Stomach (tissue), 9 donors: ENCODE measurements around the gene BCR. TPM values are rescaled to one million over a fixed set of nuclear protein-coding genes. Genes with fewer than 3 reads are reported as not detected.

Source experiments
- DNase-seq, 2 donors: peaks; one replicate each; pipeline versions ENCODE4 v3.0.0 to v3.0.0-alpha.2; 2013 to 2019
- H3K27ac ChIP-seq, 5 donors: fragments of 200-600 bp in 4 of 5; sonication (generic) in 4 of 5; one replicate each; pipeline ENCODE4 v1.5.1; 2013 to 2019; ENCODE audit warnings: mild to moderate bottlenecking in 1 of 5, moderate library complexity in 1 of 5
- H3K27me3 ChIP-seq, 3 donors: fragments of 200-600 bp; sonication (generic); one replicate each; pipeline ENCODE4 v1.5.1; 2017 to 2019; ENCODE audit warnings: mixed run types in 1 of 3
- H3K36me3 ChIP-seq, 4 donors: fragments of 200-600 bp; sonication (generic); 1 replicate in 3 of 4; 2 replicates in 1 of 4; pipeline ENCODE4 v1.5.1; 2016 to 2019
- H3K4me1 ChIP-seq, 4 donors: fragments of 200-600 bp; sonication (generic); one replicate each; pipeline ENCODE4 v1.5.1; 2016 to 2019
- H3K4me3 ChIP-seq, 4 donors: fragments of 200-600 bp; sonication (generic) in 3 of 4; one replicate each; pipeline ENCODE4 v1.5.1; 2016 to 2019; ENCODE audit warnings: mild to moderate bottlenecking in 1 of 4
- H3K9me3 ChIP-seq, 4 donors: fragments of 200-600 bp; sonication (generic); one replicate each; pipeline ENCODE4 v1.5.1; 2016 to 2019
- EP300 ChIP-seq: sonication (generic); formaldehyde crosslinking; IDR thresholded peaks from one replicate; pipeline ENCODE4 v1.6.1; 2017; ENCODE audit warnings: antibody characterized with exemption
- POLR2A ChIP-seq, 4 donors: fragments of 450-650 bp; IDR thresholded peaks; one replicate each; pipeline ENCODE4 v1.6.1; 2016; ENCODE audit warnings: antibody characterized with exemption in 4 of 4, control low read depth in 2 of 4, mild to moderate bottlenecking in 1 of 4, moderate library complexity in 1 of 4
- POLR2AphosphoS5 ChIP-seq, 3 donors: sonication (generic); formaldehyde crosslinking; IDR thresholded peaks; one replicate each; pipeline ENCODE4 v1.6.1; 2016; ENCODE audit warnings: antibody characterized with exemption in 3 of 3
- WGBS, 5 donors: extraction: QIAGEN DNeasy Blood & Tissue Kit in 3 of 5; methylation state at CpG; one replicate each; pipeline versions ENCODE4 v1.1.5 to v1.1.7; 2013 to 2018; 5-methylcytosine and 5-hydroxymethylcytosine counted together
- intact Hi-C: fragments of 100-400 bp; cut with DNase I; formaldehyde crosslinking; loops from one replicate; pipeline ENCODE4 v1.15.1; 2023; ENCODE audit warnings: low total_unique reads
- polyA plus RNA-seq, 3 donors: library from polyadenylated mRNA; stranded (reverse); fragments of 200-250 nt; gene quantifications; one replicate each; pipeline ENCODE4 v1.2.3, GENCODE V29; 2013
- total RNA-seq, 5 donors: library from RNA; depleted of rRNA; stranded (reverse); fragments of >200 nt; gene quantifications; one replicate each; pipeline versions ENCODE4 v1.1.0 to v1.2.3, GENCODE V29; 2014 to 2016
- TF ChIP-seq, protein P1 (sequence below), 7 experiments: fragments of 450-650 bp in 4 of 7; fragments of 200-600 bp in 3 of 7; sonication (generic) in 3 of 7; IDR thresholded peaks; one replicate each; pipeline ENCODE4 v1.5.1; 2016 to 2019; ENCODE audit warnings: antibody characterized with exemption in 7 of 7, control low read depth in 2 of 7, mild to moderate bottlenecking in 1 of 7
- donor health status: healthy with polysubstance abuse.
- donor health status: Bipolar disorder and iron deficiency.
- donor health status: healthy.

Gene BCR
- total and polyA plus RNA-seq, 8 donors, result 10.4 to 80.1 (median 19.6) TPM

DNA sequence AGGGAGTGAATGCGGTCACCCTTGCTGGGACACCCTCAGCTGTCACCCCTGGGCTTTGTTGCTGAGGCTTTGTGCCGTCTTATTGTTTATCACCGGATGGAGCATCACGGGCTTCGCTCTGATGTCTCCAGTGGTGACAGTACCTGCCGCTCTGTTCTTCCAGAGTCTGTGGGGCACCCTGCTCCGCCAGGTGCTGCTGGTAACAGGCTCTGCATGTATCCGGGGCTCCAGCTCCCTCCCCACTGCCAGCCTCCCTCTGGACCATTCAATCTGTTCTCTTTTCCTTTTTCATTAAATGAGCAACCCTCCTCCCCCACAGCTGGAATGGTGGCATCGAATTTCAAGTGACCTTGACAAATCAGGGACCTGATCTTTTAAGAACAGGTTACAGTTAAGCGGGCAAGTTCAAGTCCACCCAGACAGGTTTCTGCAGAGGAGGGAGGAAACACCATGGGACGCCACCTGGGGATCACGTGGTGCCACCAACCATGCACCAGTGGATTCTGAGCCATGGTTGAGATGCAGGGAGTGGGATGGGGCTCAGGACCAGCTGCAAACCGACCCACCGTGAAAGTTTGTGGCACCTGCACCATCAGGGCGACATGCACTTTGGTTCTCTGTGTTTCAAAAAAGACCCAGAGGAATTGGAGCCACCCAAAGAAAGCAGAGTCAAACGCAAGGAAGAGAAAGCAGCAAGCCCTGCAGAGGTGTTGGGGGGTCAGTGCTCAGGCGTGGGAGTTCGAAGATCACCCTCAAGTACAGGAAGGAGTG is 89.3 kb downstream of the BCR start:
- Histone ChIP-seq H3K36me3 (peaks cover 41 to 90% (median 76%) of the 10 kb centered on the region in 4 donors), H3K4me1 (peaks cover 4 to 25% (median 10%) of the 10 kb centered on the region in 4 donors), H3K27ac (peak overlapping the region in 1 of 5 donors; percentile 25), H3K4me3 (no peak overlapping the region), H3K27me3 (no peaks in the 10 kb centered on the region), H3K9me3 (no peaks in the 10 kb centered on the region)
- no peak for TF ChIP-seq POLR2A (IDR thresholded peaks at IDR 0.05)
- TF ChIP-seq, protein P1, sequence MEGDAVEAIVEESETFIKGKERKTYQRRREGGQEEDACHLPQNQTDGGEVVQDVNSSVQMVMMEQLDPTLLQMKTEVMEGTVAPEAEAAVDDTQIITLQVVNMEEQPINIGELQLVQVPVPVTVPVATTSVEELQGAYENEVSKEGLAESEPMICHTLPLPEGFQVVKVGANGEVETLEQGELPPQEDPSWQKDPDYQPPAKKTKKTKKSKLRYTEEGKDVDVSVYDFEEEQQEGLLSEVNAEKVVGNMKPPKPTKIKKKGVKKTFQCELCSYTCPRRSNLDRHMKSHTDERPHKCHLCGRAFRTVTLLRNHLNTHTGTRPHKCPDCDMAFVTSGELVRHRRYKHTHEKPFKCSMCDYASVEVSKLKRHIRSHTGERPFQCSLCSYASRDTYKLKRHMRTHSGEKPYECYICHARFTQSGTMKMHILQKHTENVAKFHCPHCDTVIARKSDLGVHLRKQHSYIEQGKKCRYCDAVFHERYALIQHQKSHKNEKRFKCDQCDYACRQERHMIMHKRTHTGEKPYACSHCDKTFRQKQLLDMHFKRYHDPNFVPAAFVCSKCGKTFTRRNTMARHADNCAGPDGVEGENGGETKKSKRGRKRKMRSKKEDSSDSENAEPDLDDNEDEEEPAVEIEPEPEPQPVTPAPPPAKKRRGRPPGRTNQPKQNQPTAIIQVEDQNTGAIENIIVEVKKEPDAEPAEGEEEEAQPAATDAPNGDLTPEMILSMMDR (IDR thresholded peaks at IDR 0.05), result no peak
- 77 to 84% (median 79%) methylated on average over 18 of the region's 18 CpGs for WGBS, 5 donors
- DNase-seq, result no peak
- intact Hi-C loops, result no loop called here

DNA sequence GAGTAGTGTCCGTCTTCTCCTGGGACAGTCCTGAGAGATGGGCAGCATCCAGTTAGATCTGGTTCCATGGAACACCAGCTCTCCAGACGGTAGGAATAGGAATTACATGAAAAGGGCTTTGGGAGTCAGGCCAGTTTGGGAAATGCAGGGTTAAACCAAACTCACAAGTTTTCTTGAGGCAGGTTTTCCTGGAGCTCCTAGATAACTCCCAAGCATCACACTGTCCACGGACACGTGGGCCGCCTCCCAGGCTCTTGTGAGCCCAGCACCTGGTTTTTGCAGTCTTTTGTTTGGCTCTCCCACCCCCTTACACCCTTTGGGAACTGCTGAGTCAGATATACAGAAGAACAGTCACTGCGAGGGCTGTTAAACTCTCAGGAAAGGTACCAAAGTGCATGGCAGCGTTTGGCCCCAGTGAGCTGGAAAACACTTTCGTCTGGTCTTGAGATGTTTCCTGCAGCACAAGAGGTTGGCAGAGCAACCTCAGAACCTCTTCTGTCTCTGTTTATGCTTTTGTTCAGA is 90.0 kb downstream of the BCR start:
- no peaks in the 10 kb centered on the region for H3K27me3 ChIP-seq
- peaks cover 44 to 91% (median 80%) of the 10 kb centered on the region in 4 donors for H3K36me3 ChIP-seq
- intact Hi-C loops, result no loop called here
- 50 to 63% (median 58%) methylated on average over 8 of the region's 8 CpGs for WGBS, 5 donors
- H3K9me3 ChIP-seq, result no peaks in the 10 kb centered on the region
- H3K4me1 ChIP-seq, result peaks cover 0 to 18% (median 4%) of the 10 kb centered on the region in 4 donors
- DNase-seq, result no peak
- peak overlapping the region in 1 of 5 donors; percentile 25 for H3K27ac ChIP-seq
- H3K4me3 ChIP-seq, result no peak overlapping the region
- TF ChIP-seq POLR2A (IDR thresholded peaks at IDR 0.05), result no peak
- TF ChIP-seq, protein P1 (IDR thresholded peaks at IDR 0.05), result no peak
- TF ChIP-seq POLR2AphosphoS5 (IDR thresholded peaks at IDR 0.05), result no peak
- no peak for TF ChIP-seq EP300

DNA sequence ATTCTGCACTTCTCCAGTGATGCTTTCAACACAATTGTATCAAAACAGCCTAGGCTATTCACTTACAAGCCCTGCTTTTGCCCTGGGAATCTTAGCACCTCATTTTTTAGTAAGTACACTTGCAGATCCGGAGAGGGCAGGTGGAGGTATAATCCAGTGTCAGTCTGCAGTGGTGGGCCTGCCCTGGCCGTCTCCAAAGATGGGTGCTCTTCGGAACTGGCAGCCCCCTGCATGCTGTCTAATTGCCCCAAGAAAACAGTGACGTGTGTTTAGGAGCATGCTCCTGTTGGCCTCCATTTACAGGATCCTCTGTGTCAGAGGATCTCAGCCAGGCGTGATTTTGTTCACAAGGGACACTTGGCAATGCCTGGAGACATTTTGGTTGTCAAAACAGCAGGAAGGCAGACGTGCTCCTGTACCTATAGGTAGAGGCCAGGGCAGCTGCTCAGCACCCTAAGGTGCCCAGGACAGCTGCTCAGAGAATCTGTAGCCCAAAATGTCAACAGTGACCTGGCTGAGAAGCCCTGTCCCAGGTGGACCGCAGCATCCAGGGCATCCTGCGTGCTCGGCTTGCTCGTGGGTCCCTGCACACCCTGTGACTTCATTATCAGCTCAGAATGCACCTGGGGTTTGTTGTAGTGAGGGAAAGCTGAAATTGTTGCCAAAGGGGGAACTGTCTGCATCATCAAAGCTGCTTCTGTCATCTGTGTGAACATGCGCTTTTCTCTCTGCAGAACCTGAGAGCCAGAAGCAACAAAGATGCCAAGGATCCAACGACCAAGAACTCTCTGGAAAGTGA is 90.7 kb downstream of the BCR start:
- Histone ChIP-seq H3K36me3 (peaks cover 44 to 94% (median 85%) of the 10 kb centered on the region in 4 donors), H3K27ac (peak overlapping the region in 2 of 5 donors; percentile 10 to 25)

DNA sequence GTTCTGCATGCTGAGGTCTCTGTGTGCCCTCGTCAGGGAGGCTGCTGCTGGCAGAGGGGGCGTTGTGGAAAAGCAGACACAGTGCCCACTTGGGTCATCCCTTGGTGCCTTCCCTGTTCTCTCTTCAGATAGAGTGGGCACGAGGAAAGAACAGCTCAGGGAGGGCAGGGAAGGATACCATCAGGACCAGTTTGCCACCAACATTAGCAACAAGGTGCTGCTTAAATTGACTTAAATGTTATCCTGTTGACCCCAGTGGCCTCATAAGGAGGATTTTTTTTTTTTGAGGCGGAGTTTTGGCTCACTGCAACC is 91.2 kb downstream of the BCR start:
- H3K4me3 ChIP-seq, result no peak overlapping the region
- intact Hi-C loops, result no loop called here
- peak overlapping the region in 1 of 5 donors; percentile 10 for H3K27ac ChIP-seq
- peaks cover 44 to 98% (median 91%) of the 10 kb centered on the region in 4 donors for H3K36me3 ChIP-seq
- TF ChIP-seq POLR2AphosphoS5 (IDR thresholded peaks at IDR 0.05) (no peak), POLR2A (IDR thresholded peaks at IDR 0.05) (no peak), EP300 (no peak)
- TF ChIP-seq, protein P1 (IDR thresholded peaks at IDR 0.05), result no peak
- H3K9me3 ChIP-seq, result no peaks in the 10 kb centered on the region
- DNase-seq, result no peak
- H3K27me3 ChIP-seq, result no peaks in the 10 kb centered on the region
- H3K4me1 ChIP-seq, result peaks cover 0 to 14% (median 0%) of the 10 kb centered on the region in 4 donors
- WGBS, 5 donors, result 93 to 97% (median 95%) methylated on average over 4 of the region's 4 CpGs

More for the DNA sequence above, 90.7 kb downstream of the BCR start:
- H3K27me3 ChIP-seq, result no peaks in the 10 kb centered on the region
- H3K4me1 ChIP-seq, result peaks cover 0 to 14% (median 0%) of the 10 kb centered on the region in 4 donors
- TF ChIP-seq POLR2AphosphoS5 (IDR thresholded peaks at IDR 0.05), result no peak
- TF ChIP-seq, protein P1 (IDR thresholded peaks at IDR 0.05), result no peak
- no peak for TF ChIP-seq POLR2A (IDR thresholded peaks at IDR 0.05)
- TF ChIP-seq EP300, result no peak
- H3K4me3 ChIP-seq, result no peak overlapping the region
- no peaks in the 10 kb centered on the region for H3K9me3 ChIP-seq
- DNase-seq, result no peak
- 86 to 93% (median 91%) methylated on average over 11 to 12 of the region's 12 CpGs for WGBS, 5 donors
- intact Hi-C loops, result no loop called here
